HG03460 (cell line): ENCODE results near the gene JPH2.

Experiments used
- ATAC-seq: cut with Tn5 transposase; IDR thresholded peaks from one replicate; pipeline ENCODE4 v1.9.1; 2021; ENCODE audit not compliant: unreplicated experiment

The JPH2 gene

DNA sequence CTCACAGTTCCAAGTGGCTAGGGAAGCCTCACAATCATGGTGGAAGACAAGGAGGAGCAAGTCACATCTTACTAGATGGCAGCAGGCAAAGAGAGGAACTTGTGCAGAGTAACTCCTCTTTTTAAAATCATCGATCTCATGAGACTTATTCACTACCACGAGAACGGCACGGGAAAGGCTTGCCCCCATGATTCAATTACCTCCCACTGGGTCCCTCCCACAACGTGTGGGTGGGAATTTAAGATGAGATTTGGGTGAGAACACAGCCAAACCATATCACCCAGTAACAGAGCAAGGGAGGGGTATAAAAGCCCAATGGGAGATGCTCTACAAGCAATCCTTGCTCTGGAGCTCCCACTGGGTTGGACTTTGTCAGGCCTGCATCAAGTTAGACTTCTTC is 80.4 kb downstream of the JPH2 start:
- ATAC-seq: no peak

DNA sequence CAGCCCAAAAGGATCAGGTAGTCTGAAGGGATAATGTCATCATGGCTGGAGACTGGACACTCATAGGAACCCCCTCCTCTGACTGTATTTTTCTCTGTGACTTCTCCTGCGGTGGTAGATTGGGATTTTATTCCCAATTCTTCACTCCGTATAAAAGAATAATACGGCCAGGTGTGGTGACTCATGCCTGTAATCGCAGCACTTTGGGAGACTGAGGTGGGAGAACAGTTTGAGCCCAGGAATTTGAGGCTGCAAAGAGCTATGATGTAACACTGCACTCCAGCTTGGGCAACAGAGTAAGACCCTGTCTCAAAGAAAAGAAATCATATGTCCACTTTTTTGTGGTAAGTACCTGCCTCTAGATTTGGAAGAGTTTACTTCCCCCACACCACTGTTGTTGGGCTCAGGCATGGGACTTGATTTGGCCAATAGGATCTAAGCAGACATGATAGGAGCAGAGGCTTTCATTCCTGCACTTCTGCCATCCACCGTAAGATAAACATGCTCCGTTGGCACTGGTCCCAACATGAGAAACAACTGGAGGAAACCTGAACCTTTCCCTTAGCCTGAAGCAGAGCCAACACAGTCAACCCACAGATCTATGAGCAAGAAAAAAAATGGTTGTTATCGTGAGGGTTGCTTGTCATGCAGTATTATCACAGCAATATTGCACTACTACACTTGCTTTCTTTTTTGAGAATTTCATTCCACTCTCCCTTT is 82.0 kb downstream of the JPH2 start:
- no peak for ATAC-seq

DNA sequence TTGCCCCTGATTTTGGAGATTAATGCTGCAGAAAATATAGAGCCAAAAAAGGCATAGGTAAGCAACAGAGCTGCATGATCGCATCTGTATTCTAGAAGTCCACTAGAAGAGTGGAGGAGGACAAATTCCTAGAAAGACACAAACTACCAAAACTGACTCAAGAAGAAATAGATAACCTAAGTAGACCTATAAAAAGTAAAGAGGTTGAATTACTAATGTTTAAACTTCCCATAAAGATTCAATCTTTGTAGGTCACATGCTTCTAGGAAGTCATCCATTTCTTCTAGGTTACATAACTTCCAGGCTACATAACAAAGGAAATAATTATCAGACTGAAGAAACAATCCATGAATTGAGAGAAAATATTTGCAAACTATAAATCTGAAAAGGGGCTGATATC is 84.4 kb downstream of the JPH2 start:
- no peak for ATAC-seq

DNA sequence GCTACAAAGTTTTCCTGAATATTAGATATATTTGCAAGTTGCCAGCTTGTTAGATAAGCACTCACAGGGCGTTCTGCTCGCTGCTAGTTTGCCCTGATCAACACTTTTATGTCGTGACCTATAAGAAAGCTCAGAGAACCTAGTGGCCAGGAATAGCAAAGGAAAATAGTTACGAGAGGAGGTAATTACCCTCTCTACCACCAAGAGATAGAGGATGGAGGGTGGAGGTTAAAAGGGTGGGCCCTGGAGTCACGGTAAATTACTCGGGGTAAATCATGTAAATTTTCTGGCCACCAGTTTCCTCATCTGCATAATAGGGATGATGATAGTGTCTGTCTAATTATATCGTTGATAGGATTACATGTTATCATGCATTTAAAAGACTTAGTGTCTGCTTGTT is 87.2 kb downstream of the JPH2 start:
- no peak for ATAC-seq

DNA sequence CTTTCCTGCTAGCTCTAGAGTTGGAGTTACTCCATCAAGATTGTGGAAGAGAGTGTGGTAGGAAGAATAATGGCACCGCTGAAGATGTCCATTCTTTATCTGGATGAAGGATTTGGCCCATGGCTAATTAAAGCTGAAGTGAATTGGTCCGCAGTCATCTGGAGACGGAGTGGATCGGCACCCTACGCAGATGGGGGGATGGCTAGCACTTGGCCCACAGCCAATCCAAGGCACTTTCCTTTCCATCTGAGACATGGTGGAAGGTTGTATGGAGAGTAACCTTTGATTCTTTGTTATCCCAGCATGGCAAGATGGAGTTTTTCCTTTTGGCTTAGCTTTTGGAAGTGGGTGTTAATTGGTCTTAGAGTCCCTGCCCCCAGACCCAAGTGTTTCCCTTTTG is 88.3 kb downstream of the JPH2 start:
- ATAC-seq: no peak

DNA sequence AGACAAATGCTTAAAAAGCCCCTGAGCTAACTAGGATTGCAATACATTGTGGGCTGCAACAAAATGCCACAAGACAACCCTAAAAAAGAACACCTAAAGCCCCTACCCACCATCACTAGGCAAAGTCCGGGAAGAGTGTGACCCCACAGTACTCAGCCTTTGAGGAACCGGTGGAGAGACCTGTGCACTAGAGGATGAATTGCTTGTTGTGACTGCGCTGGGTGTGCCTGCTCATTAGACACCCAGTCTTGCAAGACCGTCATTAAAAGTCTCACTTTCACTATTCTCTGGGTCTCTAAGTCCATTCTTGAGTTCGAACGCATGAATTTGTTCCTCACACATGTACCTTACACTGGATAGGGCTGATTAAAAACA is 88.7 kb downstream of the JPH2 start:
- ATAC-seq: no peak

- no peak for ATAC-seq
These were observed 89.3 kb downstream of the JPH2 start for GRCh38 chr20:44097521-44098255.

DNA sequence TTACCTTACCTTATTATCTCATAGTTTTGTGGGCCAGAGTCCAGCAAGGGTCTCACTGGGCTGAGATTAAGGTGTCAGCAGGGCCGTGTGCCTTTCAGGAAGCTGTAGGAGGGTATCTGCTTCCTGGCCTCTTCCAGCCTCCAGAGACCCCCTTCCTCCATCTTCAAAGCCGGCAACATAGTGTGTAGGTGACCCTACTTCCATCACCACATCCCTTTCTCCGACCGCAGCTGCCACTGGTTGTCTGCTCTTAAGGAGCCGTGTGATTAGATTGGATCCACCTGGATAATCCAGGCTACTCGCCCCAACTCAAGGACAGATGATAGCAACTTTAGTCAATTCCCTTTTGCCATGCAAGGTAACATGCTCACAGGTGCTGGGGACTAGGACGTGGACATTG is 91.2 kb downstream of the JPH2 start:
- no peak for ATAC-seq

GRCh38 chr20:44093249-44093582 is 93.8 kb downstream of the JPH2 start:
- no peak for ATAC-seq

DNA sequence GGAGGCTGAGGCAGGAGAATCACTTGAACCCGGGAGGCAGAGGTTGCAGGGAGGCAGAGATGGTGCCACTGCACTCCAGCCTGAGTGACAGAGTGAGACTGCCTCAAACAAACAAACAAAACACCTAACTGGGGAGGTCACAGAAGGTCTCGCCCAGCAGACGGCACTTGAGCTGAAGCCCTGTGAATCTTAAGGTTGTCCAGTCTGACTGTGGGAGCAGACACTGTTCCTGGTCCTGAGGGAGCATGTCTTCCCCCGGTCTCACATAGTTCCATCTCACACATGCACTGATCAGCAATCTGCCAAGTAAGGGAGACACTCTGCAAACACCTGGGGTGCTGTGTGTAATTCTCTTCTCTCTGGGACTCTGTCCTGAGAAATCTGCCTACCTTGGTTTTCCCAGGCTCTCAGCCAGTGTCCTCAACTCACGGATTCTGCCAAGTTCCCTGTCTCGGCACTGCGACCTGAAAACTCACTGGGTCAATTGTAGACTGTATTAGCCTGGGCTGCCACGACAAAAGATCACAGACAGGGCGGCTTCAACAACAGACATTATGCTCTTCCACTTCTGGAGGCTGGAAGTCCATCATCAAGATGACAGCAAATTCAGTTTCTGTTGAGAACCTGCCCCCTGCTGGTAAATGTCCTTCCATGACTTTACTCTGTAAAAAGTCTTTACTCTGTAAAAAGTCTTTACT is 94.3 kb downstream of the JPH2 start:
- no peak for ATAC-seq

DNA sequence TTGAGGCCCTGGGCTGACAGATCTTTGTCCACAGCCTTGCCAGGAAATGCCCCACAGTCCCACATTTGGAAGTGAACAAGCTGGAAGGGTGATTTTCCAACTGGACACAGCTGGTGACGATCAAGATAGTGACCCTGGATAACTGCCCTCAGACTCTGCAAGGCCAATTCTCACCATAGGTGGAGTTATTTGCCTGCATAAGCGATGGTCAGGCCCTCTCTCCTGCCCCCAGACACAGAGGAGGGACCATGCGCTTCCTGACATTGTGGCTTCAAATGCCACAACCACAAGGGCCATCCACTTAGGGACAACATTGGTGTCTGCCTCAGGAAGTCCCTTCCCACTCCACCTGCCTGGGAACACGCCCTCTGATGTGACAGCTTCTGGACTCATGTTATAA is 96.0 kb downstream of the JPH2 start:
- no peak for ATAC-seq

GRCh38 chr20:44089987-44090674 is 96.9 kb downstream of the JPH2 start:
- no peak for ATAC-seq

GRCh38 chr20:44087857-44088120 is 99.2 kb downstream of the JPH2 start:
- no peak for ATAC-seq

- ATAC-seq: no peak
These were observed 99.7 kb downstream of the JPH2 start for GRCh38 chr20:44087051-44087856.

DNA sequence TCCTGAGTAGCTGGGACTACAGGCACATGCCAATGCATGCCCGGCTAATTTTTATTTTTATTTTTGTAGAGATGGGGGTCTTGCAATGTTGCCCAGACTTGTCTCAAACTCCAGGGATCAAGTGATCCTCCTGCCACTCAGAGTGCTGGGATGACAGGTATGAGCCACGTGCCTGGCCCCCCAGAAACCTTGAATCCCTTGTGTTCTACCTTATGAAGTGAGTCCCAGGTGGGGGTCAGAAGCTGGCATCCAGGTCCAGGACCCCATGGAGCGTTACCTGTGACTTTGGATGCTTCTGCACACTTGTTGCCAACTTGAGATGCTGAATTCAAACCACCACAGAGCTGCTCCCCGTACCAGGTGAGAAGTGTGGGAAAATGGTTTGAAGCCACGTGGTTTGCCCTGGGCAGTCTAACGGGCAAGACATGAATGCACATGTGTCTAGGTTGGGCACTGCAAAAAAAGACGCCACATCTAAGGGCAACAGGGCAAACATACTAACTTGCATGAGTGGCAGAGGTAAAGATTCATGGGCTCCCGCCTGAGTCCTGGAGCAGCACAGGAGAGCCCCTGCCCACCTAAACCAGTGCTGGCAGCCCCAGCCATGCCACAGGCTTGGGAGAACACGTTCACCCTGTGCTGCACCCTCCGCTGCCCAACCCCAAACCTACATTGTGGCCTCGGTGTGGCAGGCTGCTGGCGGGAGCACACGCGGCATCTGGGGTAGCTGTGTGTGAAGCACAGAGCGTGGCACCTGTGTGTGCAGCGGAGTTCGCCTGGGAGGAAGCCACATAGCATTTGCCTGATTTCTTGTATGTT is 101.2 kb downstream of the JPH2 start:
- ATAC-seq: no peak

DNA sequence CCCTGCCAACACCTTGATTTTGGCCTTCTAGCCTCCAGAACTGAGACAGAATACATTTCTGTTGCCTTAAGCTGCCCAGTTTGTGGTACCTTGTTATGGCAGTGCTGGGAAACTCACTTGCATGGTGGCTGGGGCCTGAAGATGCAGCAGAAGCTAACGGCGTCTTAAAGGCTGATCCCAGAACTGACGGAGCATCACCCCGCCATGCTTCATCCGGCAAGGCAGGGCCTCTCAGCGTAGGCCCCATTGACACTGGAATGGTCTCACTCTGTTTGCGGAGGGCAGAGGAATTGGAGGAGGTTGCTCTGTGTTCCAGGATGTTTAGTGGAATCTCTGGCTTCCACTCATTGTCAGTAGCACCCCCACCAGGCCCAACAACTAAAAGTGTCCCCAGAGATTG is 102.1 kb downstream of the JPH2 start:
- no peak for ATAC-seq

- ATAC-seq: no peak
These were observed 102.5 kb downstream of the JPH2 start for GRCh38 chr20:44084439-44084838.

GRCh38 chr20:44083220-44083933 is 103.6 kb downstream of the JPH2 start:
- no peak for ATAC-seq

DNA sequence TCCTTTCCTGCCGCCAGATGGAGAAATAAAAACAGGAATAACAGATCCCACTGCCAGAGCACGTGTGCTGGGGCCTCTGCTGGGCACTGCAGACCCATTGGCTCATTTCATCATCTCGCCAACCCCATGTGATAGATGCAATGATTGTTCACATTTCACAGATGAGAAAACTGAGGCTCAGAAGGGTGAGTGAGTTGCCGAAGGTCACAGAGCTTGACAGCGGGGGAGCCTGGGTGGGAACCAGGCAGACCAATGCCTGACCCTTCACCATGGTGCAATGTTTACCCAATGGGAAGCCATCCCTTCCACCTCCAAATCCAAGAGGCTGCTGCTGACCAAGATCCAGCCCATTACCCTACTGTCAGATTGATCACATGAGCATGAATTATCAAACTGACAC is 105.1 kb downstream of the JPH2 start:
- ATAC-seq: no peak

DNA sequence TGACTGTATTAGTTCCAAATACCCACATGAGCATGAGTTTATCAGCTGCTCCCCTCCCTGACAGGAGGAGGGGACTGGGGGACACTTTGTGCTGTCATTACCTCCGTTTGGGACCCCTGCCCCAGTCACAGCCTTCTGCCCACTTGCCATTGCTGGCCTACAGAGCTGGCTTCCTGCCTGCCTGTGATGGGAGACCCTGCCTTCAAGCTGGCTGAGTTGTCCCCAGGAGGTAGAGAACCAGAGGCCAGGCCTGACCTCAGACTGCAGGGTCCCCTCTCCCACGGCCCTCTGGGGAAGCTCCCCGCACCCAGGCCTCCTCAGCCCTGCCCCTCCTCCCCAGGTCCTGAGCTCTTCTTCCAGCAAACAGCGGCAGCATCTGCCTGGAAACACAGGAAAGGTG is 105.5 kb downstream of the JPH2 start:
- ATAC-seq: no peak
